ENCODE measurements around the gene LYSMD3.

GRCh38 chr5:90561766-90562165 lies 32.4 kb upstream of the LYSMD3 start:
- TF ChIP-seq, protein P1, sequence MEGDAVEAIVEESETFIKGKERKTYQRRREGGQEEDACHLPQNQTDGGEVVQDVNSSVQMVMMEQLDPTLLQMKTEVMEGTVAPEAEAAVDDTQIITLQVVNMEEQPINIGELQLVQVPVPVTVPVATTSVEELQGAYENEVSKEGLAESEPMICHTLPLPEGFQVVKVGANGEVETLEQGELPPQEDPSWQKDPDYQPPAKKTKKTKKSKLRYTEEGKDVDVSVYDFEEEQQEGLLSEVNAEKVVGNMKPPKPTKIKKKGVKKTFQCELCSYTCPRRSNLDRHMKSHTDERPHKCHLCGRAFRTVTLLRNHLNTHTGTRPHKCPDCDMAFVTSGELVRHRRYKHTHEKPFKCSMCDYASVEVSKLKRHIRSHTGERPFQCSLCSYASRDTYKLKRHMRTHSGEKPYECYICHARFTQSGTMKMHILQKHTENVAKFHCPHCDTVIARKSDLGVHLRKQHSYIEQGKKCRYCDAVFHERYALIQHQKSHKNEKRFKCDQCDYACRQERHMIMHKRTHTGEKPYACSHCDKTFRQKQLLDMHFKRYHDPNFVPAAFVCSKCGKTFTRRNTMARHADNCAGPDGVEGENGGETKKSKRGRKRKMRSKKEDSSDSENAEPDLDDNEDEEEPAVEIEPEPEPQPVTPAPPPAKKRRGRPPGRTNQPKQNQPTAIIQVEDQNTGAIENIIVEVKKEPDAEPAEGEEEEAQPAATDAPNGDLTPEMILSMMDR (IDR thresholded peaks at IDR 0.05; ENCODE audit: low read depth, low read length) = no peak
- no peak for TF ChIP-seq EZH2phosphoT487 (IDR thresholded peaks at IDR 0.05; ENCODE audit: low read depth)
